DOHH2 (cell line): ENCODE data around the gene EIF4B.

Experiments used
- H3F3A ChIP-seq: fragments of 200-600 bp; sonication (generic), shearing (Covaris generic); 2 replicates; pipeline ENCODE4 v1.6.0; 2016; ENCODE audit warnings: antibody characterized with exemption, mild to moderate bottlenecking; ENCODE audit not compliant: control insufficient read depth, insufficient read depth
- H3K27ac ChIP-seq: fragments of 200-600 bp; sonication (generic); 2 replicates; pipeline ENCODE4 v1.5.1; 2014; ENCODE audit warnings: low read depth, mild to moderate bottlenecking, low read length, moderate library complexity
- H3K27me3 ChIP-seq: fragments of 200-600 bp; sonication (generic); 2 replicates; pipeline ENCODE4 v1.6.1; 2014; ENCODE audit warnings: mild to moderate bottlenecking, low read length, mixed read lengths; ENCODE audit not compliant: control insufficient read depth
- H3K36me3 ChIP-seq: fragments of 200-600 bp; sonication (generic); 2 replicates; pipeline ENCODE4 v1.6.1; 2014; ENCODE audit warnings: mild to moderate bottlenecking, low read length, moderate library complexity, mixed read lengths; ENCODE audit not compliant: control insufficient read depth
- H3K4me1 ChIP-seq: fragments of 200-600 bp; sonication (generic); 2 replicates; pipeline ENCODE4 v1.6.1; 2014; ENCODE audit warnings: mild to moderate bottlenecking, low read length, mixed read lengths; ENCODE audit not compliant: control insufficient read depth
- H3K4me2 ChIP-seq: fragments of 200-600 bp; sonication (generic); 2 replicates; pipeline ENCODE4 v1.6.0; 2014; ENCODE audit warnings: mild to moderate bottlenecking, low read length, moderate library complexity
- H3K4me3 ChIP-seq: fragments of 200-600 bp; sonication (generic); 2 replicates; pipeline ENCODE4 v1.5.1; 2014; ENCODE audit warnings: mild to moderate bottlenecking, low read length, mixed read lengths
- H3K79me2 ChIP-seq: fragments of 200-600 bp; sonication (generic); 2 replicates; pipeline ENCODE4 v1.6.1; 2014; ENCODE audit warnings: mild to moderate bottlenecking, low read length, mixed read lengths; ENCODE audit not compliant: control insufficient read depth
- H3K9me2 ChIP-seq: fragments of 200-600 bp; sonication (generic); replicated peaks from 2 replicates; pipeline ENCODE4 v1.6.1; 2014; ENCODE audit warnings: mild to moderate bottlenecking, low read length, mixed read lengths; ENCODE audit not compliant: control insufficient read depth
- H3K9me3 ChIP-seq: fragments of 200-600 bp; sonication (generic); 2 replicates; pipeline ENCODE4 v1.6.1; 2014; ENCODE audit warnings: antibody characterized with exemption, low read length, mixed read lengths; ENCODE audit not compliant: control insufficient read depth, insufficient read depth
- H4K20me1 ChIP-seq: fragments of 200-600 bp; sonication (generic); 2 replicates; pipeline ENCODE4 v1.6.0; 2014; ENCODE audit warnings: low read depth, mild to moderate bottlenecking, antibody characterized with exemption, low read length, moderate library complexity; ENCODE audit not compliant: control insufficient read depth, insufficient read depth
- CTCF ChIP-seq: fragments of 200-600 bp; sonication (generic); IDR thresholded peaks from one replicate; pipeline ENCODE4 v1.5.1; 2014; ENCODE audit warnings: antibody characterized with exemption, mild to moderate bottlenecking, low read depth, low read length; ENCODE audit not compliant: poor library complexity, severe bottlenecking
- EZH2phosphoT487 ChIP-seq: fragments of 200-600 bp; sonication (generic); IDR thresholded peaks from 2 replicates; pipeline ENCODE4 v1.6.1; 2017; ENCODE audit warnings: borderline replicate concordance, mild to moderate bottlenecking, antibody characterized with exemption, low read length, moderate library complexity, mixed read lengths

Gene EIF4B

GRCh38 chr12:53059434-53060063 lies 53.3 kb downstream of the EIF4B start:
- Histone ChIP-seq H3K79me2 (no peaks in the 10 kb centered on the region), H3K4me2 (no peak overlapping the region), H3K9me2 (no peaks in the 10 kb centered on the region), H4K20me1 (no peaks in the 10 kb centered on the region), H3K4me3 (no peak overlapping the region), H3F3A (0 out of 2 replicates have a peak, but pooled peaks cover 4% of the 10 kb centered on the region), H3K27ac (no peak overlapping the region), H3K9me3 (no peaks in the 10 kb centered on the region), H3K27me3 (peaks cover 5% of the 10 kb centered on the region), H3K36me3 (peaks cover 5% of the 10 kb centered on the region), H3K4me1 (no peaks in the 10 kb centered on the region)
- TF ChIP-seq EZH2phosphoT487 (no peak), CTCF (no peak)

- peaks cover 10% of the 10 kb centered on the region for H3K36me3 ChIP-seq
- H3K9me3 ChIP-seq, result no peaks in the 10 kb centered on the region
- peaks cover 5% of the 10 kb centered on the region for H3K27me3 ChIP-seq
- TF ChIP-seq EZH2phosphoT487 (no peak), CTCF (no peak)
- 0 out of 2 replicates have a peak, but pooled peaks cover 4% of the 10 kb centered on the region for H3F3A ChIP-seq
- no peak overlapping the region for H3K4me2 ChIP-seq
- H3K79me2 ChIP-seq, result no peaks in the 10 kb centered on the region
- no peaks in the 10 kb centered on the region for H3K9me2 ChIP-seq
- H3K4me1 ChIP-seq, result no peaks in the 10 kb centered on the region
- H4K20me1 ChIP-seq, result no peaks in the 10 kb centered on the region
- H3K4me3 ChIP-seq, result no peak overlapping the region
- no peak overlapping the region for H3K27ac ChIP-seq
Measured at GRCh38 chr12:53060064-53060720, 53.9 kb downstream of the EIF4B start.

GRCh38 chr12:53060721-53061276 lies 54.5 kb downstream of the EIF4B start:
- Histone ChIP-seq H3K27ac (no peak overlapping the region), H3K79me2 (no peaks in the 10 kb centered on the region), H4K20me1 (no peaks in the 10 kb centered on the region), H3K9me2 (no peaks in the 10 kb centered on the region), H3K4me1 (peaks cover 6% of the 10 kb centered on the region), H3F3A (0 out of 2 replicates have a peak, but pooled peaks cover 4% of the 10 kb centered on the region), H3K4me3 (no peak overlapping the region), H3K27me3 (peaks cover 5% of the 10 kb centered on the region), H3K9me3 (no peaks in the 10 kb centered on the region), H3K36me3 (peaks cover 17% of the 10 kb centered on the region), H3K4me2 (no peak overlapping the region)
- TF ChIP-seq CTCF (no peak), EZH2phosphoT487 (no peak)
